ENCODE results near the gene GYS2.

Gene GYS2

GRCh38 chr12:21523148-21523547 lies 81.5 kb downstream of the GYS2 start:
- no peak overlapping the region for H3K4me3 ChIP-seq (ENCODE audit: low read length)
- no peak for DNase-seq (ENCODE audit: low read depth, low spot score)

- no peak for DNase-seq (ENCODE audit: low read depth, low spot score)
Observed at GRCh38 chr12:21521541-21521940, 83.1 kb downstream of the GYS2 start.

GRCh38 chr12:21518451-21518850 lies 86.2 kb downstream of the GYS2 start:
- H3K4me3 ChIP-seq (ENCODE audit: low read length) = no peak overlapping the region
- DNase-seq (ENCODE audit: low read depth, low spot score) = no peak

More at GRCh38 chr12:21521541-21521940, 83.1 kb downstream of the GYS2 start:
- no peak overlapping the region for H3K4me3 ChIP-seq (ENCODE audit: low read length)

GRCh38 chr12:21516281-21516680 lies 88.4 kb downstream of the GYS2 start:
- no peak overlapping the region for H3K4me3 ChIP-seq (ENCODE audit: low read length)

GRCh38 chr12:21509768-21510167 lies 94.9 kb downstream of the GYS2 start:
- DNase-seq (ENCODE audit: low read depth, low spot score) = peak; percentile 11
- H3K4me3 ChIP-seq (ENCODE audit: low read length) = no peak overlapping the region

More at GRCh38 chr12:21516281-21516680, 88.4 kb downstream of the GYS2 start:
- DNase-seq (ENCODE audit: low read depth, low spot score) = no peak

GRCh38 chr12:21507849-21508248 lies 96.8 kb downstream of the GYS2 start:
- no peak overlapping the region for H3K4me3 ChIP-seq (ENCODE audit: low read length)
- DNase-seq (ENCODE audit: low read depth, low spot score) = no peak

- no peak for DNase-seq (ENCODE audit: low read depth, low spot score)
- no peak overlapping the region for H3K4me3 ChIP-seq (ENCODE audit: low read length)
Observed at GRCh38 chr12:21505888-21506287, 98.8 kb downstream of the GYS2 start.

GRCh38 chr12:21502872-21503271 lies 101.8 kb downstream of the GYS2 start:
- peak overlapping the region; percentile 89 for H3K4me3 ChIP-seq (ENCODE audit: low read length)
- DNase-seq (ENCODE audit: low read depth, low spot score) = no peak

- peak overlapping the region; percentile 89 for H3K4me3 ChIP-seq (ENCODE audit: low read length)
- DNase-seq (ENCODE audit: low read depth, low spot score) = peak; percentile 23
Observed at GRCh38 chr12:21502164-21502496, 102.5 kb downstream of the GYS2 start.

- peak; percentile 97 for DNase-seq (ENCODE audit: low read depth, low spot score)
- H3K4me3 ChIP-seq (ENCODE audit: low read length) = peak within 1 kb of the TSS; percentile 89
Observed at GRCh38 chr12:21501258-21502163, 103.1 kb downstream of the GYS2 start, which contains the start of the genes GOLT1B and RECQL. TSS of gene GOLT1B (plus strand) at chr12:21501789. CDS start at chr12:21501924, 135 bp downstream. TSS of gene RECQL (minus strand) at chr12:21501635. CDS start at chr12:21499570, 2,065 bp downstream.

- peak overlapping the region; percentile 89 for H3K4me3 ChIP-seq (ENCODE audit: low read length)
Observed at GRCh38 chr12:21500786-21501257, 103.8 kb downstream of the GYS2 start.

GRCh38 chr12:21499765-21500164 lies 104.9 kb downstream of the GYS2 start:
- DNase-seq (ENCODE audit: low read depth, low spot score) = no peak

More at GRCh38 chr12:21500786-21501257, 103.8 kb downstream of the GYS2 start:
- no peak for DNase-seq (ENCODE audit: low read depth, low spot score)

More at GRCh38 chr12:21499765-21500164, 104.9 kb downstream of the GYS2 start:
- no peak overlapping the region for H3K4me3 ChIP-seq (ENCODE audit: low read length)

Measured in Jurkat, Clone E6-1 (cell line).